Panc1 (cell line): ENCODE data around the gene BAHCC1.

Source experiments
- CTCF ChIP-seq: fragments of 450-650 bp; IDR thresholded peaks from 2 replicates; pipeline ENCODE4 v1.5.1; 2017; ENCODE audit warnings: mild to moderate bottlenecking
- POLR2AphosphoS5 ChIP-seq: IDR thresholded peaks from 2 replicates; pipeline ENCODE4 v1.6.1; 2012; ENCODE audit warnings: mild to moderate bottlenecking, low read depth, low read length, moderate library complexity
- REST ChIP-seq, 2 experiments: IDR thresholded peaks; 2 replicates each; pipeline ENCODE4 v1.6.1; 2011 to 2012; ENCODE audit warnings: low read depth in 2 of 2, control low read depth in 1 of 2, low read length in 1 of 2, mild to moderate bottlenecking in 1 of 2, moderate library complexity in 1 of 2; ENCODE audit not compliant: insufficient read depth in 1 of 2
- SIN3A ChIP-seq: IDR thresholded peaks from 2 replicates; pipeline ENCODE4 v1.6.1; 2012; ENCODE audit warnings: low read depth, mild to moderate bottlenecking, low read length, moderate library complexity, borderline replicate concordance; ENCODE audit not compliant: insufficient read depth
- TCF7L2 ChIP-seq: IDR thresholded peaks from 2 replicates; pipeline ENCODE4 v1.6.1; 2011; ENCODE audit warnings: mild to moderate bottlenecking, low read depth, low read length, inconsistent platforms

GRCh38 chr17:81397314-81398175 is 2.3 kb downstream of the BAHCC1 start:
- TF ChIP-seq CTCF, result no peak; the same call in 1 of the 2 replicates
- TF ChIP-seq TCF7L2, result peak; percentile 99
- TF ChIP-seq SIN3A, result 0 out of 2 replicates have a peak, but pooled peaks have one; percentile 46
- no peak; the same call in 1 of the 2 replicates for TF ChIP-seq POLR2AphosphoS5
- TF ChIP-seq REST (IDR thresholded peaks at IDR 0.05; ENCODE audit: insufficient read depth in 1 of 2, low read depth in 2 of 2, low read length in 1 of 2), result no peak
